HG03342 (cell line): Measurements from ENCODE around the gene GTPBP2.
"Not testable (repeated sequence)": the region's sequence is repeated elsewhere in the genome, so short reads cannot be mapped to it uniquely, and the experiment has no call there.

Source experiments
- ATAC-seq: cut with Tn5 transposase; IDR thresholded peaks from one replicate; pipeline ENCODE4 v1.9.1; 2021; ENCODE audit warnings: mild to moderate bottlenecking, moderate library complexity; ENCODE audit not compliant: unreplicated experiment

GTPBP2 gene

GRCh38 chr6:43629104-43629504 lies at the start of gene GTPBP2:
Gene GTPBP2, minus strand, starts transcription at chr6:43629264. Its CDS starts 102 bp downstream, at chr6:43629162.
- peak; percentile 81 for ATAC-seq

GRCh38 chr6:43678341-43678740 lies 49.3 kb upstream of the GTPBP2 start:
- no peak for ATAC-seq

GRCh38 chr6:43677759-43678158 lies 48.7 kb upstream of the GTPBP2 start:
- ATAC-seq = no peak

- ATAC-seq = no peak
Observed at GRCh38 chr6:43676962-43677606, 48.0 kb upstream of the GTPBP2 start.

- no peak for ATAC-seq
Observed at GRCh38 chr6:43674921-43675320, 45.9 kb upstream of the GTPBP2 start.

- no peak for ATAC-seq
Observed at GRCh38 chr6:43674291-43674690, 45.2 kb upstream of the GTPBP2 start.

- ATAC-seq = no peak
Observed at GRCh38 chr6:43673444-43674084, 44.5 kb upstream of the GTPBP2 start.

GRCh38 chr6:43671801-43672690 lies 43.0 kb upstream of the GTPBP2 start:
- ATAC-seq = no peak

- ATAC-seq = no peak
Observed at GRCh38 chr6:43671011-43671800, 42.1 kb upstream of the GTPBP2 start.

GRCh38 chr6:43670623-43670986 lies 41.5 kb upstream of the GTPBP2 start:
- ATAC-seq = no peak

- ATAC-seq = no peak
Observed at GRCh38 chr6:43669922-43670622, 41.0 kb upstream of the GTPBP2 start.

GRCh38 chr6:43669050-43669921 lies 40.2 kb upstream of the GTPBP2 start:
- ATAC-seq = no peak

GRCh38 chr6:43668151-43669028 lies 39.3 kb upstream of the GTPBP2 start:
- no peak for ATAC-seq

GRCh38 chr6:43667245-43668150 lies 38.4 kb upstream of the GTPBP2 start:
- ATAC-seq = no peak

GRCh38 chr6:43666196-43666920 lies 37.3 kb upstream of the GTPBP2 start:
- no peak for ATAC-seq

GRCh38 chr6:43665376-43665775 lies 36.3 kb upstream of the GTPBP2 start:
- no peak for ATAC-seq

GRCh38 chr6:43662948-43663347 lies 33.9 kb upstream of the GTPBP2 start:
- not testable (repeated sequence) for ATAC-seq
